ENCODE measurements around the gene CCL16.
A peak's percentile ranks its signal among the peaks of the same experiment; 100 is the strongest.

The CCL16 gene

DNA sequence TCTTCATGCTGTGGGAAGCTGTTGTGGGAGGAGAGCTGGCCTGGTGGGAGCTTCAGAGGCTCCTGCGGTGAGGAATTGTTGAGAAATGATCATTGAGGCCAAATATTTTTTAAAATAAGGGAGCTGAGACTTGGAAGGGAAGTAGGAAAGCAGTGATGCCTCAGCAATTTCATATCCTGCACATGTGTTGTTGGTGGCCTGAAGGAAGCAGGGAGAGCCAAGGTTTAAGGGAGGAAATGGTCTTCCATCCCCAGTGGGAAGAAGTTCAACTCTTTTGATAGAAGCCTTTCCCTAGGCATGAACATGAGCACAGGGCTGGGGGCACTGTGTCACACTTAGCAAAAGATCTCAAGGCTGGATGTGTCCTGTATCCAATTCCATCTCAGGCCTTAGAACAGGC is 5.3 kb upstream of the CCL16 start, which contains the start of gene CCL14:
Gene CCL14, minus strand, starts transcription at position 87 of the 400 bp plus-strand sequence. Its CDS starts 80 bp downstream, at position 7.
- TF ChIP-seq, protein P1, sequence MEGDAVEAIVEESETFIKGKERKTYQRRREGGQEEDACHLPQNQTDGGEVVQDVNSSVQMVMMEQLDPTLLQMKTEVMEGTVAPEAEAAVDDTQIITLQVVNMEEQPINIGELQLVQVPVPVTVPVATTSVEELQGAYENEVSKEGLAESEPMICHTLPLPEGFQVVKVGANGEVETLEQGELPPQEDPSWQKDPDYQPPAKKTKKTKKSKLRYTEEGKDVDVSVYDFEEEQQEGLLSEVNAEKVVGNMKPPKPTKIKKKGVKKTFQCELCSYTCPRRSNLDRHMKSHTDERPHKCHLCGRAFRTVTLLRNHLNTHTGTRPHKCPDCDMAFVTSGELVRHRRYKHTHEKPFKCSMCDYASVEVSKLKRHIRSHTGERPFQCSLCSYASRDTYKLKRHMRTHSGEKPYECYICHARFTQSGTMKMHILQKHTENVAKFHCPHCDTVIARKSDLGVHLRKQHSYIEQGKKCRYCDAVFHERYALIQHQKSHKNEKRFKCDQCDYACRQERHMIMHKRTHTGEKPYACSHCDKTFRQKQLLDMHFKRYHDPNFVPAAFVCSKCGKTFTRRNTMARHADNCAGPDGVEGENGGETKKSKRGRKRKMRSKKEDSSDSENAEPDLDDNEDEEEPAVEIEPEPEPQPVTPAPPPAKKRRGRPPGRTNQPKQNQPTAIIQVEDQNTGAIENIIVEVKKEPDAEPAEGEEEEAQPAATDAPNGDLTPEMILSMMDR (IDR thresholded peaks at IDR 0.05; ENCODE audit: borderline replicate concordance, insufficient read depth, low read depth, low read length) = no peak
- H3K4me3 ChIP-seq (ENCODE audit: low read depth, low read length) = no peak within 1 kb of the TSS

DNA sequence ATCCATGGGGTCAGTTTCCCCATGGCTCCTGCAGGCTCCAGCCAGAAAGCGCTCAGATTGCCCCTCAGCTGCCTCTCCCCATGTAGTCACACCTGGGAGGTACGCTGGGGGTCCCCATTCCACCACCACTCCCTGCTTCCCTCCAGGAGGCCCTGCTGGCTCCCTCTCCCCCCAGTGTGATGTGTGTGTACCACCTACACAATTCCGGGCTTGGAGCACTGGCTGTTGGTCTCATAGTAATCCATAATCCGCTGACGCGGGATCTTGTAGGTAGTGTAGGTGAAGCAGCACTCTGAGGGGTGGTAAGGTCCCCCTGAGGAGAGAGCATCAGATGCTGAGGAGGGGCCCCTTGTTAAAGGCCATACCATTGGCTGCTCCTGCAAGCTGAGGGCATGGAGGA is 2.8 kb upstream of the CCL16 start:
- no peak overlapping the region for H3K4me3 ChIP-seq (ENCODE audit: low read depth, low read length)
- TF ChIP-seq, protein P1 (IDR thresholded peaks at IDR 0.05; ENCODE audit: borderline replicate concordance, insufficient read depth, low read depth, low read length) = no peak

DNA sequence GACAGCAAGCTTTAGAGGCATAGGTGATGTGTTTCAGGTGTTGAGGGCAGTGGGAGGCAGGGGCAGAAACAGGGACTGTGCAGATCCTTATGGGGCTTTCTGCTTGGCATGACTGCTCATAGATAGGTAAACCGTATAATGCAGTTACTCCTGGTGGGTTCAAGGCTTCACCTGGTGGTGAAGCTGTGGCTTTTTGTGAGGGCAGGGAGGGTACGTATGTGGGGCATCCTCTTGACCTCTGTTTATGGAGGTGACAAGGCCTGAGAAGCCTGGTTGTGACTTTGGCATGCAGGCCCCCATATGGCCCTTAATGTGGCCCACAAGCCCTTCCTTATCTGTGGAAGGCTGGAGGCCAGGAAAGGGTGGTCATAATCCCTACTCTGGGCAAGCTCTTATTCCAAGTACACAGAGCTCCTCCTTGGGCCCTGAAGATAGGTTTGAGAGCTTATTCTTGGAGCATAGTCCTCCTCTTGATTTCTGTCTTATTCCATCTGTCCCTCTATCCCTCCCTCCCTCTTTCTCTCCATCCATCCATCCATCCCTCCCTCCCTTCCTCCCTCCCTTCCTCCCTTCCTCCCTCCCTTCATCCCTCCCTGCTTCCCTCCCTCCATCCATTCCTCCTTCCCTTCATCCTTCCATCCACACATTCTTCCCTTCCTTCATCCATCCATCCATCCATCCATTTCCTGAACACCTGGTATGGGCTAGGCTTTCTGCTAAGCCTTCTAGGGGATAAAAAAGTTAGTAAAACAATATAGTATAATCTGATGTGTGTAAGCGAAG is 1.3 kb upstream of the CCL16 start:
- TF ChIP-seq, protein P1 (IDR thresholded peaks at IDR 0.05; ENCODE audit: borderline replicate concordance, insufficient read depth, low read depth, low read length) = no peak

DNA sequence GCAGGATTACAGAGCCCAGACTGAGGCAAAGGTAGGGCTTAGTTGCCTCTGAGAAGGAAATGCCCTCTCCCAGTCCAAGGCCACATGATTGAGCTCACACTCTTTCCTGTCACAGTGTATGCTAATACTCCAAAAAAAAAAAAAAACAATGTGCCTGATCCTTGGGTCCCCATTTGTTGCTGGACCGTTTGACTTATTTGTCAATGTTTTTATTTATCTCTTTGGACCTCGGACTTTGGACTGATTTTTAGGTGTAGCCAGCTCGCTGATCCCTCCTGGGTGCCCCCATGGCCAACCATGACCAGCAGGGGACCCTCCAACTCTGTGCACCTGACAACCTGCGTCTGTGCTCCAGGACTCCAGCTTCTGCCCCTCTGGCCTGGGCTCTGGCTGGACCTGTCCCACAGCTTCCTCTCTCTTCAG is 622 bp upstream of the CCL16 start:
- no peak overlapping the region for H3K4me3 ChIP-seq (ENCODE audit: low read depth, low read length)
- TF ChIP-seq, protein P1 (IDR thresholded peaks at IDR 0.05; ENCODE audit: borderline replicate concordance, insufficient read depth, low read depth, low read length) = peak; percentile 56; the same call in 1 of the 2 replicates

More for the DNA sequence above, 1.3 kb upstream of the CCL16 start:
- no peak overlapping the region for H3K4me3 ChIP-seq (ENCODE audit: low read depth, low read length)

DNA sequence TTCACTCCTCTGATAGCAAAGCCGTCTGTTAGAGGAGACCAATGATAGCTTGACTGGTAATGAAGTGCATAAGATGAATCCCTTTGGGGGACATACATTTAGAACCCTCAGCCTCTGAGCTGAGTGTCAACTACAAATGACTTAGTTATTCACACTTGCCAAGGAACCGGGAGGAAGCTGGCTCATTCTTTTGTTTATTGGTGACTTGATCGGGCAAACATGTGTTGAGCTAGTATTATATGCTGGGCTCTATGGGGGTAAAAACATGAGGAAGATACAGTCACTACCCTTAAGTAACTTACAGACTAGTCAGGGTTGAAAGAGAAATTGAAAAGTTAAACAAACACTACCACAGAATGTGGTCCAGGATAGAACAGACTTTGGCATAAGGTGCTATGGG is 3.0 kb downstream of the CCL16 start:
- TF ChIP-seq, protein P1 (IDR thresholded peaks at IDR 0.05; ENCODE audit: borderline replicate concordance, insufficient read depth, low read depth, low read length) = no peak
- H3K4me3 ChIP-seq (ENCODE audit: low read depth, low read length) = no peak overlapping the region

DNA sequence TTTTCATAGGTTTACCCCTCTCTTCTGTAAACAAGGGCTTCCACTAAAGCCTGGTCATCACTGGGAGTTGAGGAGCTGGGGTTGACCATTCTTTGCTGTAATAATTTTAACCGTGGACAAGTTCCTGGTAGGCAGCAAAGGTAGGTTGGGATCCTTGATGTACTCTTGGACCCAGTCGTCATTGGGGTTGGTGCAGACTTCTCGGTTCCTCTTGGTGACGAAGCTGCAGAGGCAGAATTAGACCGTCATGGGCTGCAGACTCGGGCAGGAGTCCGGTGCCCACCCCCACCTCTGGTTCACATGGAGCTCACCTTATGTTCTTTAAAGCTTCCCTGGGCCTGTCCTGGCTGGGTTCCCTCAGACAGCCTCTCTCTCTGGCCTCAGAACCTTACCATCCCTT is 3.8 kb downstream of the CCL16 start:
- H3K4me3 ChIP-seq (ENCODE audit: low read depth, low read length) = no peak overlapping the region
- TF ChIP-seq, protein P1 (IDR thresholded peaks at IDR 0.05; ENCODE audit: borderline replicate concordance, insufficient read depth, low read depth, low read length) = no peak
